Vagina (tissue), 2 donors: Measurements from ENCODE around the gene RAB17. TPM values are rescaled to one million over a fixed set of nuclear protein-coding genes. Genes with fewer than 3 reads are reported as not detected.

Source experiments
- DNase-seq, 2 donors: peaks; one replicate each; pipeline ENCODE4 v3.0.0-alpha.2; 2017; ENCODE audit errors: extremely low spot score in 2 of 2
- H3K27ac ChIP-seq: fragments of 200-600 bp; sonication (generic); one replicate; pipeline ENCODE4 v1.5.1; 2019
- H3K27me3 ChIP-seq: fragments of 200-600 bp; sonication (generic); one replicate; pipeline ENCODE4 v1.5.1; 2019
- H3K36me3 ChIP-seq, 2 donors: fragments of 200-600 bp; sonication (generic); one replicate each; pipeline ENCODE4 v1.5.1; 2017 to 2019
- H3K4me1 ChIP-seq: fragments of 200-600 bp; sonication (generic); one replicate; pipeline ENCODE4 v1.5.1; 2019
- H3K4me3 ChIP-seq, 2 donors: fragments of 200-600 bp; sonication (generic); 1 replicate in 1 of 2; 2 replicates in 1 of 2; pipeline ENCODE4 v1.5.1; 2016 to 2019
- H3K9me3 ChIP-seq: fragments of 200-600 bp; sonication (generic); one replicate; pipeline ENCODE4 v1.5.1; 2019
- POLR2A ChIP-seq, 2 donors: fragments of 450-650 bp; IDR thresholded peaks; one replicate each; pipeline ENCODE4 v1.6.1; 2017; ENCODE audit warnings: antibody characterized with exemption in 2 of 2, mild to moderate bottlenecking in 2 of 2, moderate library complexity in 2 of 2
- POLR2AphosphoS5 ChIP-seq, 2 donors: sonication (generic); formaldehyde crosslinking; IDR thresholded peaks; one replicate each; pipeline ENCODE4 v1.9.0; 2017; ENCODE audit warnings: antibody characterized with exemption in 2 of 2, mild to moderate bottlenecking in 2 of 2, low read depth in 1 of 2; ENCODE audit not compliant: insufficient read depth in 1 of 2
- intact Hi-C: fragments of 100-400 bp; cut with DNase I; formaldehyde crosslinking; loops from one replicate; pipeline ENCODE4 v1.15.1; 2023
- total RNA-seq: library from RNA; depleted of rRNA; stranded (reverse); fragments of >200 nt; gene quantifications from one replicate; pipeline ENCODE4 v1.2.3, GENCODE V29; 2016
- TF ChIP-seq, protein P1 (sequence below), 3 experiments: fragments of 450-650 bp in 2 of 3; fragments of 200-600 bp in 1 of 3; sonication (generic) in 1 of 3; IDR thresholded peaks; one replicate each; pipeline ENCODE4 v1.5.1; 2017 to 2019; ENCODE audit warnings: antibody characterized with exemption in 3 of 3, mild to moderate bottlenecking in 2 of 3, moderate library complexity in 2 of 3

RAB17 gene
- total RNA-seq, 1 donor from 2014 or later: not detected

- Histone ChIP-seq H3K27ac (peak overlapping the region; percentile 65), H3K4me3 (no peak overlapping the region)
- intact Hi-C loops: no loop called here
Measured at GRCh38 chr2:237540223-237540775, 50.2 kb downstream of the RAB17 start.

GRCh38 chr2:237539681-237540080 is 50.9 kb downstream of the RAB17 start:
- no peaks in the 10 kb centered on the region for H3K9me3 ChIP-seq
- no peak for TF ChIP-seq POLR2AphosphoS5 (IDR thresholded peaks at IDR 0.05; ENCODE audit: insufficient read depth in 1 of 2, low read depth in 1 of 2)
- TF ChIP-seq POLR2A (IDR thresholded peaks at IDR 0.05): no peak
- TF ChIP-seq, protein P1, sequence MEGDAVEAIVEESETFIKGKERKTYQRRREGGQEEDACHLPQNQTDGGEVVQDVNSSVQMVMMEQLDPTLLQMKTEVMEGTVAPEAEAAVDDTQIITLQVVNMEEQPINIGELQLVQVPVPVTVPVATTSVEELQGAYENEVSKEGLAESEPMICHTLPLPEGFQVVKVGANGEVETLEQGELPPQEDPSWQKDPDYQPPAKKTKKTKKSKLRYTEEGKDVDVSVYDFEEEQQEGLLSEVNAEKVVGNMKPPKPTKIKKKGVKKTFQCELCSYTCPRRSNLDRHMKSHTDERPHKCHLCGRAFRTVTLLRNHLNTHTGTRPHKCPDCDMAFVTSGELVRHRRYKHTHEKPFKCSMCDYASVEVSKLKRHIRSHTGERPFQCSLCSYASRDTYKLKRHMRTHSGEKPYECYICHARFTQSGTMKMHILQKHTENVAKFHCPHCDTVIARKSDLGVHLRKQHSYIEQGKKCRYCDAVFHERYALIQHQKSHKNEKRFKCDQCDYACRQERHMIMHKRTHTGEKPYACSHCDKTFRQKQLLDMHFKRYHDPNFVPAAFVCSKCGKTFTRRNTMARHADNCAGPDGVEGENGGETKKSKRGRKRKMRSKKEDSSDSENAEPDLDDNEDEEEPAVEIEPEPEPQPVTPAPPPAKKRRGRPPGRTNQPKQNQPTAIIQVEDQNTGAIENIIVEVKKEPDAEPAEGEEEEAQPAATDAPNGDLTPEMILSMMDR (IDR thresholded peaks at IDR 0.05): no peak
- intact Hi-C loops: no loop called here
- no peak for DNase-seq
- H3K4me3 ChIP-seq: no peak overlapping the region
- peak overlapping the region; percentile 65 for H3K27ac ChIP-seq
- H3K4me1 ChIP-seq: peaks cover 27% of the 10 kb centered on the region
- no peaks in the 10 kb centered on the region for H3K27me3 ChIP-seq
- H3K36me3 ChIP-seq: peaks cover 0 to 4% of the 10 kb centered on the region in 2 donors

More at GRCh38 chr2:237540223-237540775, 50.2 kb downstream of the RAB17 start:
- peaks cover 0 to 3% of the 10 kb centered on the region in 2 donors for H3K36me3 ChIP-seq
- TF ChIP-seq POLR2A (IDR thresholded peaks at IDR 0.05) (no peak), POLR2AphosphoS5 (IDR thresholded peaks at IDR 0.05; ENCODE audit: insufficient read depth in 1 of 2, low read depth in 1 of 2) (no peak)
- TF ChIP-seq, protein P1 (IDR thresholded peaks at IDR 0.05): no peak
- no peaks in the 10 kb centered on the region for H3K9me3 ChIP-seq
- DNase-seq: no peak
- H3K27me3 ChIP-seq: no peaks in the 10 kb centered on the region
- peaks cover 27% of the 10 kb centered on the region for H3K4me1 ChIP-seq

- H3K9me3 ChIP-seq: no peaks in the 10 kb centered on the region
Measured at GRCh38 chr2:237538901-237539300, 51.6 kb downstream of the RAB17 start.

DNA sequence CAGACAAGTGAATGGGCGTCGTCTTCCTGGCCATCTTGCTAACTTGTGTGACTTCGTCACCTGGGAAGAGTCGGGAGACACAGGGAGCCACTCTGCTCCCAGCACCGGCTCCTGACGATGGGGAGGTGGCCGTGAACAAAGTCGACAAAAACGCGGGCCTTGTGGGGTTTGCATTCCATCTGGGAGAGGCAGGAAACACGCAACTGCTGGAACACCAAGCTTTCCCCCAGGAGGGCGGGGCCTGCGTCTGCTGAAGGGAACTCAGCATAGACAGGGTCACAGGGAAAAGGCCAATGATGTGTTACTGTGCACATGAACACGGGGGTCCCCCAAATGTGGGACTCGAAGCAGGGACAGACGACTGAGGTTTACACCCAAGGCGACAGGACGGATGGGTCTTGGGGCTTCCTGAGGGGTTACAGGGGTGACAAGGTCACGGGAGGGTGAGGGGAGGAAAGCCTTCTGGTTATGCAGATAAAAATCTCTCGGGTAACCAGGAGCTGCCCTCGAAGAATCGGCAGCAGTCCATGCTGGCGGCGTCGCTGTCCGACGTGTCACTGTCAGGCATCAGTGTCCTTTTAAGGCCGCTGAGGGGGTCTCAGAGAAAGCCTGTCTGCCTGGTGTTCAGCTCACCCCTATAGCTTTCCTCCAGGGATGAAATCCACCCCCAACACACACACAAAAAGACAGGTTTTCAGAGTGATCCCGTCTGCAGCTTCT is 52.4 kb downstream of the RAB17 start:
- no peak for DNase-seq
- peaks cover 27% of the 10 kb centered on the region for H3K4me1 ChIP-seq
- intact Hi-C loops: no loop called here
- no peaks in the 10 kb centered on the region for H3K9me3 ChIP-seq
- TF ChIP-seq POLR2A (IDR thresholded peaks at IDR 0.05) (no peak), POLR2AphosphoS5 (IDR thresholded peaks at IDR 0.05; ENCODE audit: insufficient read depth in 1 of 2, low read depth in 1 of 2) (no peak)
- TF ChIP-seq, protein P1 (IDR thresholded peaks at IDR 0.05): no peak
- H3K4me3 ChIP-seq: no peak overlapping the region
- H3K27ac ChIP-seq: peak overlapping the region; percentile 65
- H3K36me3 ChIP-seq: peaks cover 0 to 4% of the 10 kb centered on the region in 2 donors
- H3K27me3 ChIP-seq: no peaks in the 10 kb centered on the region

More at GRCh38 chr2:237538901-237539300, 51.6 kb downstream of the RAB17 start:
- Histone ChIP-seq H3K27me3 (no peaks in the 10 kb centered on the region), H3K27ac (peak overlapping the region; percentile 65), H3K36me3 (peaks cover 0 to 4% of the 10 kb centered on the region in 2 donors), H3K4me1 (peaks cover 27% of the 10 kb centered on the region), H3K4me3 (no peak overlapping the region)
- intact Hi-C loops: no loop called here
- no peak for DNase-seq
- TF ChIP-seq POLR2A (IDR thresholded peaks at IDR 0.05): no peak
- TF ChIP-seq, protein P1 (IDR thresholded peaks at IDR 0.05): no peak
- TF ChIP-seq POLR2AphosphoS5 (IDR thresholded peaks at IDR 0.05; ENCODE audit: insufficient read depth in 1 of 2, low read depth in 1 of 2): no peak

DNA sequence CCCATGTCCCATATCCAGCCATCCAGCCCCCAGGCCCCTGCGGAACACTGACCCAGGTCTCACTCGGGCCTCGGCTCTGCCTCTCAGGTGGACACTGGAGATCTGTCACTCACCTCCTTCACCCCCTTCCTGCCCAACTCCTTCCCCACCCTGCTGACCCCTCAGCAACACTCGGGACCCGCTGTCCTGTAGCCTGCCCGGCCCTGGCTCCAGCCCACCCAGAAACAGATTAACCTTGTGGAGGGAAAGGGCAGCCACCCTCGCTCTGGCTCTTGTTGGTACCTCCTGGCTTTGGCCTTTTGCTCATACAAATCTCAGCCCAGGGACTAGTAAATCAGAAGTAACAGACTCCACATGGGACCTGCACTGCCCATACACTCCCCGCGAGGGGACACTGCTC is 53.9 kb downstream of the RAB17 start:
- Histone ChIP-seq H3K4me3 (no peak overlapping the region), H3K4me1 (peaks cover 27% of the 10 kb centered on the region), H3K27me3 (no peaks in the 10 kb centered on the region), H3K27ac (no peak overlapping the region), H3K36me3 (peaks cover 0 to 4% of the 10 kb centered on the region in 2 donors), H3K9me3 (no peaks in the 10 kb centered on the region)
- TF ChIP-seq POLR2AphosphoS5 (IDR thresholded peaks at IDR 0.05; ENCODE audit: insufficient read depth in 1 of 2, low read depth in 1 of 2) (no peak), POLR2A (IDR thresholded peaks at IDR 0.05) (no peak)
- TF ChIP-seq, protein P1 (IDR thresholded peaks at IDR 0.05): no peak
- intact Hi-C loops: no loop called here
- DNase-seq: no peak
